OCI-LY3 (cell line): Measurements from ENCODE around the gene HYCC2.
"Not testable (repeated sequence)": the region's sequence is repeated elsewhere in the genome, so short reads cannot be mapped to it uniquely, and the experiment has no call there.

ENCODE experiments used
- CTCF ChIP-seq: fragments of 200-600, 300-600 bp; sonication (generic); IDR thresholded peaks from 2 replicates; pipeline ENCODE4 v1.5.1; 2014; ENCODE audit warnings: antibody characterized with exemption, low read length, low read depth
- EZH2phosphoT487 ChIP-seq: fragments of 200-600 bp; shearing (Covaris generic); IDR thresholded peaks from 2 replicates; pipeline ENCODE4 v1.6.1; 2018; ENCODE audit warnings: antibody characterized with exemption, mixed run types, low read depth

- not testable (repeated sequence) for TF ChIP-seq CTCF, EZH2phosphoT487
Measured at GRCh38 chr2:201043050-201043449, 28.4 kb downstream of the HYCC2 start.
